ENCODE data around the gene SHH.
"Not testable (repeated sequence)": the region's sequence is repeated elsewhere in the genome, so short reads cannot be mapped to it uniquely, and the experiment has no call there.

Gene SHH

GRCh38 chr7:155843426-155844018, 31.3 kb upstream of the SHH start:
- FAIRE-seq: no peak

DNA sequence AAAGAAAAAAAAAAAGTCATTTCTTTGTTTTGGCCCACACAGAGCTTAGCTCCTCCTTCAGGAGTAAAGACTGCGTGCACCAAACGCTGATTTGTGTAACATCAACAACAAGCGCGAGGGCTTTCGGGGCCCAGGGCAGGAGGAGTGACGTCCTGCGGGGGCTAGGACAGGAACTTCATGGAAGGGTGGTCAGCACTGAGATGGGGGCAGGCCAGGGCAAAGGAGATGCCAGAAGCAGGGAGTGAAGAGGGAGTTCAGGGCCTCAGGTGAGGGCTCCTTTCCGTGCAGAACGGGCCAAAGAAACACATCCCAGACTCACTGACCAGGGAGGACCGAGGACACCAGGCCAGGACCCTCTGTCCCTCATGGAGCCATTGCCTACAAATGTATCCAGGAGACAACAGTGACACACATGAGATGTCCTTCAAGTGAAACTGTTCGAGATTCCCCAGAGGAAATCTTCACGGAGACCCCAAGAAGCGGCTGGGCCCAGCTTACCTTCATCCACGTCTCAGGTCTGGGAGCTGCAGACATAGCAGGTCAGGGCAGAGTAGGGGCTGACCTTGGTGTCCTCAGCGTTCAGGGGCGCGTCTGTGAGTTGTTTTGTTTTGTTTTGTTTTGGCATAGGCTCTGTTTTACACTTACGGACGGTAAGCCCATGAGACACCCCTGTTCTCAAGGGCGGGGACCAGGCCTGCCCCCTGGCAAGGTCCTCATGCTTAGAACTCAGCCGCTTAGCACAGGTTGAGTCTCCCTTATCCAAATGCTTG, 30.4 kb upstream of the SHH start:
- no peak for FAIRE-seq
- no peak for DNase-seq (ENCODE audit: insufficient read length, low spot score)

More at GRCh38 chr7:155843426-155844018, 31.3 kb upstream of the SHH start:
- DNase-seq (ENCODE audit: insufficient read length, low spot score): no peak

- FAIRE-seq (no peak), DNase-seq (ENCODE audit: insufficient read length, low spot score) (no peak)
Observed at GRCh38 chr7:155840909-155841308, 28.6 kb upstream of the SHH start.

GRCh38 chr7:155840262-155840885, 28.1 kb upstream of the SHH start:
- DNase-seq (ENCODE audit: insufficient read length, low spot score) (no peak), FAIRE-seq (no peak)

DNA sequence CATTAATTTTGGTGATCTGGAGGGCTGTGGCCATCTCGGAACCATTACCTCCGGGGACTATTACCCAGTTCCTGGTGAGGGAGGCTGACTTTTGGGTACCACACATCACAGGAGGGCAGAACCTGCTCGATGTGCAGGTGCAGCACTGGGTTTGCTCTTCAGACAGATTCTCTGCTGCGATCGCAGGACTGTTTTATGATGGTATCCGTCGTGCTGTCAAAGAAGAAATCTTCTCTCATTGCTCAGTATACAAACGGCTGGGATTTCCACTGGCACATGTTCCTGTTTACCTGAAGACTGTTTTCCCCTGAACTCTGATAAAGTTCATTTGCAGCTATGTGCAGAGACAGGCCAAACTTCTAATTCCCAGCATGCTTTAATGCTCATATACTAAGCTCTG, 27.2 kb upstream of the SHH start:
- FAIRE-seq: no peak
- no peak for DNase-seq (ENCODE audit: insufficient read length, low spot score)

DNA sequence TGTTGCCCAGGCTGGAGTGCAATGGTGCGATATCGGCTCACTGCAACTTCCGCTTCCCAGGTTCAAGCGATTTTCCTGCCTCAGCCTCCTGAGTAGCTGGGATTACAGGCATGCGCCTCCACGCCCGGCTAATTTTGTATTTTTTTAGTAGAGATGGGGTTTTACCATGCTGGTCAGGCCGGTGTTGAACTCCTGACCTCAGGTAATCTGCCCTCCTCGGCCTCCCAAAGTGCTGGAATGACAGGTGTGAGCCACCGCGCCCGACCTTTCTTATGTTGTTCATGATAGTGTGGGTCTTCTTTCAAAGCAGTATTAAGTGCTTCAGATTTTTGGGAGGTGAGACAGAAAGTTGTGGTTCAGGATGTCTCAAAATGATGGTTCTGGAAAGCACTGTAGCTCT, 26.0 kb upstream of the SHH start:
- FAIRE-seq; DNase-seq (ENCODE audit: insufficient read length, low spot score): not testable (repeated sequence)

GRCh38 chr7:155837126-155837479, 24.8 kb upstream of the SHH start:
- no peak for DNase-seq (ENCODE audit: insufficient read length, low spot score)
- FAIRE-seq: no peak

- FAIRE-seq: no peak
Observed at GRCh38 chr7:155836216-155837125, 24.2 kb upstream of the SHH start.

DNA sequence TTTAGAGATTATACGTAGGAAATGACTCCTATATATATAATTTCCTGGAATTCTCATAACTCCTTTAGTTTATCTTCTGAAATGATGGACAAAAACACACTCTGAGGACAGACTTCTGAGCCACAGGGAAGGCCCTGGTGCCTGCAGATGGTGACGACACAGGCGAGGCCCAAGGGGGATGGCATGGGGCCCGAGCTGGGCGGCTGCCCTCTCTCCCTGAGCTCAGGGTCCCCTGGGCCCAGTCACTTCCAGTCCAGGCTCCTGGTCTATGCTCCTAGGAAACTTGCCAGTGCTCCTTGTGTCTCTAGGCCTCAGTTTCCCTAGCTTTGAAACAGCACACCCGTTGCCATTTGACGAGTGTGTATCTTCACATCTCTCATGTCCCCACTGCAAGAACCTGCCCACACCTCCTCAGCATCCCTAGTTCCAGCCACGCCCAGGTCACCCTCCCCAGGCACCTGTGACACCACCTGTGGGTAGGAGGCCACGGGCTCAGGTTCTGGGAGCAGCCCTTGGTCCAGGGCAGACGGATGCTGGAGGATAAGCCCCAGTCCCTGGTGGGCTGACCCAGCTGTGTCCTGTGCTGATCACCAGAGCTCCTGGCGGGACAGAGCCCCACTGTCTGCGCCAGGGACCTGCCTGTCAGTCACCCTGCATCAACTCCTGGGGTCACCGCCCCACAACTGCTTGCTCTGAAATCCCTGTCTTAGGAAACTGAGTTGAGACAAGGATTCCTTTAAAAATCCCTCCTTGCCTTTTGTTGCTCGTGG, 23.4 kb upstream of the SHH start:
- FAIRE-seq: no peak
- no peak for DNase-seq (ENCODE audit: insufficient read length, low spot score)

More at GRCh38 chr7:155836216-155837125, 24.2 kb upstream of the SHH start:
- no peak for DNase-seq (ENCODE audit: insufficient read length, low spot score)

GRCh38 chr7:155834486-155835048, 22.3 kb upstream of the SHH start:
- FAIRE-seq: no peak
- no peak for DNase-seq (ENCODE audit: insufficient read length, low spot score)

- no peak for DNase-seq (ENCODE audit: insufficient read length, low spot score)
- no peak for FAIRE-seq
Observed at GRCh38 chr7:155833651-155834050, 21.4 kb upstream of the SHH start.

DNA sequence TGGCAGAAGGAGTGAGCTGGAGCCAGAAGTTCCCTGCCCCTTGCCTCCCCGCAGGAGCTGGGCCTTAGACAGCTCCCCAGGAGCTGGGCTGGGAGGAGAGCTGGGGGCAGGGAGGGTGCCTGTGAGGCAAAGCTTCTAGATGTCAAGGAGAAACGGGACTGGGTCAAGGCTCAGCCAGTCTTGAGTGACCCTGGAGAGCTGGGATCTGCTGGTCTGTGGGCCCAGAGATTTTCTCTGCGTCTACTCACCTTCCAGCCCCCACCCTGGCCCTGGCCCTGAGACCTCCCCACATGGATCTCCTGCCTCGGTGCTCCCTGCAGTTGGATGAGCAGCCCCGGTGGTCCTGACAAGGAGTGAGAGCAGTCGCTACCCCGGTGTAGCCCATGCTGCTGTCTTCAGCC, 20.3 kb upstream of the SHH start:
- FAIRE-seq (no peak), DNase-seq (ENCODE audit: insufficient read length, low spot score) (no peak)

GRCh38 chr7:155831807-155832524, 19.7 kb upstream of the SHH start:
- DNase-seq (ENCODE audit: insufficient read length, low spot score): no peak
- no peak for FAIRE-seq

GRCh38 chr7:155830961-155831806, 18.9 kb upstream of the SHH start:
- no peak for FAIRE-seq
- DNase-seq (ENCODE audit: insufficient read length, low spot score): no peak

- no peak for FAIRE-seq
- DNase-seq (ENCODE audit: insufficient read length, low spot score): no peak
Observed at GRCh38 chr7:155829796-155830470, 17.7 kb upstream of the SHH start.

DNA sequence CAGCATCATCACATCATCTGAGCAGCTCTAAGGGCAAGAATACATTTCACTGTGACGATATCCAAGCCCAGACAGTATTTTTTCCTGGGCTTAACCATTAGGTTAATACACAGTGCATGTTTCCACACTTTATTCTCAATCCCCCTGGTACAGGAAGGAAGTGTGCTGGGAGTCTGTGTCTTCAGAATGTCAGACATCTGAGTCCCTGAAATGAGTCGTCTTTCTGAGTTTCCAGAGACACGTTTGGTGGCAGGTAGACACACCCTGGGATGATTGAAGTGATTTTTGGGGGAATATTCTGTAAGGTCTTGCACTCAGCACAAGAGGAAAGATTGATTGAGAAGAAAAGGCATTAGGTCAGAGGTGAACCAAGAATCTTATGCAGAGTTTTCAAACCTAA, 13.1 kb upstream of the SHH start:
- DNase-seq (ENCODE audit: insufficient read length, low spot score) (no peak), FAIRE-seq (no peak)

DNA sequence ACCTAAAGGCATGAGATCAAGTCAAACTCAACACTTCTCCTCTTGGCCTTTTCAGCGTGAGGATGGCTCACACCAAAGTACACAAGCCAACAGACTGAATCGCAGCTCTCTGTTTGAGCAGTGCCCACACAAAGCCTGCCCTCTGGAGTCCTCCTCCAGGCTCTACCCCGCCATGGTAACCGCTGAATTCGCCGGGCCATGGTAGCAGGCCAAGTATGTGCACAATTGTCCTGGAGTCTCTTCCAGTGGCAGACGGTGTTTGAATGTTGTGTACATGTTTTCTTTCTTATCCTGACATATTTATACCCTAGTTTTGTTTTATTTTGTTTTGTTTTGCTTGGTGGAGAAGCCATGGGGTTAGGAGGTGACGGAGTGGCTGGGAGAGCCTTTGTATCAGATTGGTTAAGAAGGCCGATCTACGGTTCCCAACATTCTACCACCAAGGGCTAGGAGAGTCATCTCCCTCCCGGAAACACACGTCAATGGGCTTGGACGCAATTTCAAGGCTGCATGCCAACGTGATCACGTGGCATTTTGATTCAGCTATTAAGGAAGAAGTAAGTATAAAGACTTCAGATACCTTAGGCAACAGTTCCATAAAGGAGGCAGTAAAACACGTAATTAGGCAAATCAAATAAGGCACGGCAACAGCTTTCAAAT, 12.1 kb upstream of the SHH start:
- FAIRE-seq (no peak), DNase-seq (ENCODE audit: insufficient read length, low spot score) (no peak)

All from HTR-8/SVneo (cell line).